Limb (tissue), 2 donors: Measurements from ENCODE around the gene CX3CR1.

ENCODE experiments used
- DNase-seq, 2 donors: peaks; one replicate each; pipeline ENCODE4 v3.0.0-alpha.2; 2016; ENCODE audit errors: extremely low spot score in 2 of 2

The CX3CR1 gene

GRCh38 chr3:39222939-39223338 is 56.9 kb downstream of the CX3CR1 start:
- no peak for DNase-seq

GRCh38 chr3:39222462-39222861 is 57.4 kb downstream of the CX3CR1 start:
- no peak for DNase-seq

- no peak for DNase-seq
Observed at GRCh38 chr3:39221141-39221530, 58.7 kb downstream of the CX3CR1 start.

- no peak for DNase-seq
Observed at GRCh38 chr3:39220407-39221140, 59.3 kb downstream of the CX3CR1 start.

GRCh38 chr3:39219702-39220101 is 60.1 kb downstream of the CX3CR1 start:
- no peak for DNase-seq

- no peak for DNase-seq
Observed at GRCh38 chr3:39216176-39216790, 63.6 kb downstream of the CX3CR1 start.

- no peak for DNase-seq
Observed at GRCh38 chr3:39213613-39214012, 66.2 kb downstream of the CX3CR1 start.
